Astrocyte of the spinal cord (primary cell): Measurements from ENCODE around the gene DOCK8.
A peak's percentile ranks its signal among the peaks of the same experiment; 100 is the strongest.

ENCODE experiments used
- DNase-seq: peaks from one replicate; pipeline ENCODE4 v3.0.0; 2011; ENCODE audit warnings: low read depth, low spot score
- H3K4me3 ChIP-seq: 2 replicates; pipeline ENCODE4 v1.5.1; 2011; ENCODE audit warnings: low read depth, mild to moderate bottlenecking, low read length, moderate library complexity
- in situ Hi-C: cut with HindIII; loops from 2 replicates; pipeline ENCODE4 v1.10.0; 2017; ENCODE audit warnings: low sequenced_read_pairs
- TF ChIP-seq, protein P1 (sequence below): IDR thresholded peaks from 2 replicates; pipeline ENCODE4 v1.5.1; 2012; ENCODE audit warnings: low read depth, mild to moderate bottlenecking, low read length, inconsistent platforms

Gene DOCK8

DNA sequence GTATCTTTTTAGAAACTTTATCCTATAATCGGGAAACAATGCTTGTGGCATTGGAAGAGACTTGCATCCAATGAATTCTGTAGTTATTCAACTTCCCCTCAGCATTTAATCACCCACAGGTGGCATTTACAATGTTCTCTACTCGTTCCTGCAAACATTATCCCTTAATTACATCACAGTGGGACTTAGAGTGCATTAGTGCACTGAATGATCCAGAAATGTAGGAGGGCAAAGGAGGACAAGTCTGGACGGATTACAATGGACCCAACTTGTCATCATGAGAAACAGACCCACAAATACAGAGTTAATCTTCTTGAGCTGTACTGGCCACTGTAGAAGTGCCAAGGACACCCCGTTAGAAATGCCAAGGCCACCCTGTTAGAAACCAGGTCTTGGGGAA lies 129.1 kb downstream of the DOCK8 start:
- no peak for DNase-seq
- in situ Hi-C loops = no loop called here
- TF ChIP-seq, protein P1, sequence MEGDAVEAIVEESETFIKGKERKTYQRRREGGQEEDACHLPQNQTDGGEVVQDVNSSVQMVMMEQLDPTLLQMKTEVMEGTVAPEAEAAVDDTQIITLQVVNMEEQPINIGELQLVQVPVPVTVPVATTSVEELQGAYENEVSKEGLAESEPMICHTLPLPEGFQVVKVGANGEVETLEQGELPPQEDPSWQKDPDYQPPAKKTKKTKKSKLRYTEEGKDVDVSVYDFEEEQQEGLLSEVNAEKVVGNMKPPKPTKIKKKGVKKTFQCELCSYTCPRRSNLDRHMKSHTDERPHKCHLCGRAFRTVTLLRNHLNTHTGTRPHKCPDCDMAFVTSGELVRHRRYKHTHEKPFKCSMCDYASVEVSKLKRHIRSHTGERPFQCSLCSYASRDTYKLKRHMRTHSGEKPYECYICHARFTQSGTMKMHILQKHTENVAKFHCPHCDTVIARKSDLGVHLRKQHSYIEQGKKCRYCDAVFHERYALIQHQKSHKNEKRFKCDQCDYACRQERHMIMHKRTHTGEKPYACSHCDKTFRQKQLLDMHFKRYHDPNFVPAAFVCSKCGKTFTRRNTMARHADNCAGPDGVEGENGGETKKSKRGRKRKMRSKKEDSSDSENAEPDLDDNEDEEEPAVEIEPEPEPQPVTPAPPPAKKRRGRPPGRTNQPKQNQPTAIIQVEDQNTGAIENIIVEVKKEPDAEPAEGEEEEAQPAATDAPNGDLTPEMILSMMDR = no peak
- no peak overlapping the region for H3K4me3 ChIP-seq

DNA sequence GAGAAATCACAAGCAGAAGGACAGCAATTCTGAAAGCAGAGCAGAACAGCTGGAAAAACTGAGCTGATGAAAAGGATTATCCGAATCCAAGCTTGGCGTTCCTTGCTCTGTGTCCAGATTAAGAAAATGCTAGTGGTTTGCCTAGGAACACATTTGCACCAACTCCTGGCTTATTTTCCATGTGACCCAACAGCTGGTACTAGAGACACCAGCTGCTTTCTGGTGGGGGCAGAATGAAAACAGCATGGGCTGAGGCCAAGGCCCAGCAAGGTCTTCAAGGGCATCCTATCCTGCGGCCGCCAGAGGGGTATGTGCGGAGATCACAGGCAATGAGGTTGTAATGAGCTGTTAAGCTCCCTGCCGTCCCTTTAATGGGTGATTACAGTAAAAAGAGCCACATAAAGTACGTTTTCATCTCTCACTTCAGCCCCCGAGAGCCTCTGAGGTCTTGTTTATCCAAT lies 131.5 kb downstream of the DOCK8 start:
- no peak for DNase-seq
- TF ChIP-seq, protein P1 = no peak
- H3K4me3 ChIP-seq = no peak overlapping the region
- in situ Hi-C loops = no loop called here

DNA sequence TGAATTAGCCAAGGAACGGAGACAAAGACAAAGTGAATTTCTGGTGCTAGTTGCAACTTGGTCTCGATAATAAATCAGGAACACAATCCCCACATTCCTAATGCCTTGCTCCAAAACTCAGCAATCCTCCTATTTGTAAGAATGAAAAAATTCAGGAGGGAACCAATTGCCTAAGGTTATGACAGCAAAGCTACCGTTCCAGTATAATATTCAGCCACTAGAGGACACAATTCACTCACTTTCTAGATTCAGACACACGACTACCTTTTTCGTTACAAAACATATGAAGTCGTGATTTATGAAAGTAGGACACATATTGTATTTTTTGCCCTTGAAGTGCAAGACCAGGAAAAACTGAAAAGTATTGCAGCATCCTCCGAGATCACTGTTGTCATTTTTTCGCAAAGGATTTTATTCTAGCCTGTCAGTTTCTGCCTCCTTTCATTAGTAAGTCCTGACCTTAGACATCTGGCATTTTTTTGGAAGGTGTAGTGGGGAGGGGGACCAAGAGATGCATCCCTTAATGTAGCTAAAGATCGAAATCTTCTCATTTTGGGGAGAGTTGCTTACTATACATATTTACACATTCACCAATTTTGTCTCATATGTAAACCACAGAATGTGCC lies 133.1 kb downstream of the DOCK8 start:
- peak; percentile 22 for DNase-seq
- TF ChIP-seq, protein P1 = peak; percentile 67
- in situ Hi-C loops = no loop called here
- no peak overlapping the region for H3K4me3 ChIP-seq

DNA sequence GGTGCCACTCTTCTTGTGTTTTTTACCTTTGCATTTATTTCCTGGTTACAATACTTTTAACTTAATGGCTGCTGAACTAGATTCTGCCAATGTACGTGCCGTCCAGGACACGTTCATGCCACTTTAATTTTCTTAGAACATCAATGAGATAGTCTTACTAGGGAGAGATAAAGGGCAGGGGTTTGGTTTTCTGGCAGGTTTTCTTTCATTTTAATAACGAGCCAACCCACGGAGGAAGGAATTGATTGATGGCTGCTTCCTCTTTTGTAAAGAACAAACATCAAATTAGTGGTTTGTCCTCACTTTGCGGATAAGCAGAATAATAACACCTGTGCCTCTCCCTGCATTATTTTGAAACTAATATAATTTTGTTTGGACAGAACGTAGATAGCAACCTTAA lies 135.7 kb downstream of the DOCK8 start:
- H3K4me3 ChIP-seq = no peak overlapping the region
- no peak for DNase-seq
- TF ChIP-seq, protein P1 = no peak
- in situ Hi-C loops = no loop called here

DNA sequence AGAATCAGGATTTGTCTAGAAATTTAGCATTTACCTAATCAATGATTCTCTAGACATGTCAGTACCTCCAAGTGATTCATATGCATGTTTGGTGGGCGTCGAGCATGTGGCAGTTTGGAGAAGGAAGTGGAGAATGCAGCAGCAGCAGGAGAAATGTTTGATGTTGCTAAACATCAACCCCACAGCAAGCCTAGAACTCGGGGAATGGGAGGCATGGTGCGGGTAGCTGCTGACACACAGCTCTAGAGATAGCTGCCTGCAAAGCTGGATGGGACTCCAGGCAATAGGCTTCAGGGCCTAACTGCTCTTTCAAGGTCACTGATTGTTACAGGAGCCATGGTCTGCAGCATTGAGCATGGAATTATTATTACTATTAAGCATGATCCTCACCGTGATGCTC lies 137.3 kb downstream of the DOCK8 start:
- no peak overlapping the region for H3K4me3 ChIP-seq
- TF ChIP-seq, protein P1 = no peak
- DNase-seq = no peak
- in situ Hi-C loops = no loop called here

DNA sequence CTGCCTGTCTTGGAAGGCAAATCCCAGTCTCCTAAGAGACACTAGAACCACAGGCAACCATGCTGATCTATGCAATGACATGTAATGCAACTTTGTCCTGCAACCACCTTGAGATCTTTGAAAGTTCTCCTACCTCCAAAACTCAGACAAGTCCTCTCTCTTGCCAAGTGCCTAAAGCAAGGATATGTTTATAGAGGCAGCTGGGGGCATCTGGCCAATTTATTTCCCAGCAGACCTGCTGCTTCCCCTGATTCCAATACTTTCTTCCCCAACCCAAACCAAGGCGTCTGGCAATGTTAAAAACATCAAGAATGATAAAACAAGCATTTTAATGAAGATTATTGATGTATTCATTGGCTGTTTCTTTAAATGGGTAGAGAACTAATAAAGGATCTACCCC lies 138.4 kb downstream of the DOCK8 start:
- DNase-seq = no peak
- in situ Hi-C loops = no loop called here
- no peak overlapping the region for H3K4me3 ChIP-seq
- TF ChIP-seq, protein P1 = no peak
